ENCODE data around the gene HIVEP3.

HIVEP3 gene

GRCh38 chr1:41475346-41475745 is 443.4 kb downstream of the HIVEP3 start:
- H3K4me3 ChIP-seq (ENCODE audit: low read length) = no peak overlapping the region
- DNase-seq (ENCODE audit: low read depth) = no peak
- TF ChIP-seq CTCF (conservative IDR thresholded peaks at IDR 0.05; ENCODE audit: low read depth, low read length) = no peak

GRCh38 chr1:41474490-41475271 is 444.0 kb downstream of the HIVEP3 start:
- TF ChIP-seq CTCF (conservative IDR thresholded peaks at IDR 0.05; ENCODE audit: low read depth, low read length) = no peak

GRCh38 chr1:41473738-41474362 is 444.9 kb downstream of the HIVEP3 start:
- no peak overlapping the region for H3K4me3 ChIP-seq (ENCODE audit: low read length)
- DNase-seq (ENCODE audit: low read depth) = no peak
- TF ChIP-seq CTCF (conservative IDR thresholded peaks at IDR 0.05; ENCODE audit: low read depth, low read length) = no peak

More at GRCh38 chr1:41474490-41475271, 444.0 kb downstream of the HIVEP3 start:
- H3K4me3 ChIP-seq (ENCODE audit: low read length) = no peak overlapping the region
- peak; percentile 89 for DNase-seq (ENCODE audit: low read depth)

- no peak overlapping the region for H3K4me3 ChIP-seq (ENCODE audit: low read length)
- DNase-seq (ENCODE audit: low read depth) = no peak
- TF ChIP-seq CTCF (conservative IDR thresholded peaks at IDR 0.05; ENCODE audit: low read depth, low read length) = no peak
Observed at GRCh38 chr1:41471658-41472057, 447.1 kb downstream of the HIVEP3 start.

GRCh38 chr1:41469706-41470105 is 449.0 kb downstream of the HIVEP3 start:
- TF ChIP-seq CTCF (conservative IDR thresholded peaks at IDR 0.05; ENCODE audit: low read depth, low read length) = no peak
- no peak overlapping the region for H3K4me3 ChIP-seq (ENCODE audit: low read length)
- no peak for DNase-seq (ENCODE audit: low read depth)

- H3K4me3 ChIP-seq (ENCODE audit: low read length) = no peak overlapping the region
- TF ChIP-seq CTCF (conservative IDR thresholded peaks at IDR 0.05; ENCODE audit: low read depth, low read length) = no peak
- no peak for DNase-seq (ENCODE audit: low read depth)
Observed at GRCh38 chr1:41468122-41468762, 450.5 kb downstream of the HIVEP3 start.

All from retinal pigment epithelial cell (primary cell).